GM18511 (cell line): ENCODE measurements around the gene DLGAP5.

Experiments used
- ATAC-seq: cut with Tn5 transposase; IDR thresholded peaks from one replicate; pipeline ENCODE4 v1.9.1; 2021; ENCODE audit warnings: mild to moderate bottlenecking, moderate library complexity; ENCODE audit not compliant: unreplicated experiment

Gene DLGAP5

GRCh38 chr14:55188686-55189295 is 2.6 kb downstream of the DLGAP5 start:
- ATAC-seq = no peak

GRCh38 chr14:55180434-55180833 is 11.0 kb downstream of the DLGAP5 start:
- ATAC-seq = peak; percentile 88

GRCh38 chr14:55180006-55180405 is 11.4 kb downstream of the DLGAP5 start:
- ATAC-seq = no peak

GRCh38 chr14:55170526-55170925 is 20.9 kb downstream of the DLGAP5 start:
- no peak for ATAC-seq

GRCh38 chr14:55160989-55161388 is 30.4 kb downstream of the DLGAP5 start:
- no peak for ATAC-seq

GRCh38 chr14:55158412-55158811 is 33.0 kb downstream of the DLGAP5 start:
- ATAC-seq = no peak

GRCh38 chr14:55157080-55157479 is 34.3 kb downstream of the DLGAP5 start:
- ATAC-seq = no peak

GRCh38 chr14:55153951-55154350 is 37.4 kb downstream of the DLGAP5 start:
- ATAC-seq = no peak

GRCh38 chr14:55152052-55152753 is 39.2 kb downstream of the DLGAP5 start:
- no peak for ATAC-seq

GRCh38 chr14:55151601-55152000 is 39.8 kb downstream of the DLGAP5 start:
- ATAC-seq = no peak

GRCh38 chr14:55146425-55146824 is 45.0 kb downstream of the DLGAP5 start:
- no peak for ATAC-seq

GRCh38 chr14:55142466-55142865 is 48.9 kb downstream of the DLGAP5 start:
- no peak for ATAC-seq

- no peak for ATAC-seq
Measured at GRCh38 chr14:55141825-55142224, 49.6 kb downstream of the DLGAP5 start.

GRCh38 chr14:55139696-55140509 is 51.5 kb downstream of the DLGAP5 start:
- no peak for ATAC-seq

- no peak for ATAC-seq
Measured at GRCh38 chr14:55139141-55139540, 52.2 kb downstream of the DLGAP5 start.

GRCh38 chr14:55138091-55138490 is 53.3 kb downstream of the DLGAP5 start:
- no peak for ATAC-seq

- no peak for ATAC-seq
Measured at GRCh38 chr14:55136885-55137786, 54.2 kb downstream of the DLGAP5 start.

GRCh38 chr14:55136241-55136640 is 55.1 kb downstream of the DLGAP5 start:
- ATAC-seq = no peak

GRCh38 chr14:55133416-55133815 is 58.0 kb downstream of the DLGAP5 start:
- no peak for ATAC-seq

GRCh38 chr14:55131370-55132137 is 59.8 kb downstream of the DLGAP5 start:
- ATAC-seq = no peak
